ENCODE results near the gene THAP12. TPM values are rescaled to one million over a fixed set of nuclear protein-coding genes. Genes with fewer than 3 reads are reported as not detected.
A peak's percentile ranks its signal among the peaks of the same experiment; 100 is the strongest.

Gene THAP12
- total RNA-seq, 1 experiment from 2014 or later, result 50.5 TPM

DNA sequence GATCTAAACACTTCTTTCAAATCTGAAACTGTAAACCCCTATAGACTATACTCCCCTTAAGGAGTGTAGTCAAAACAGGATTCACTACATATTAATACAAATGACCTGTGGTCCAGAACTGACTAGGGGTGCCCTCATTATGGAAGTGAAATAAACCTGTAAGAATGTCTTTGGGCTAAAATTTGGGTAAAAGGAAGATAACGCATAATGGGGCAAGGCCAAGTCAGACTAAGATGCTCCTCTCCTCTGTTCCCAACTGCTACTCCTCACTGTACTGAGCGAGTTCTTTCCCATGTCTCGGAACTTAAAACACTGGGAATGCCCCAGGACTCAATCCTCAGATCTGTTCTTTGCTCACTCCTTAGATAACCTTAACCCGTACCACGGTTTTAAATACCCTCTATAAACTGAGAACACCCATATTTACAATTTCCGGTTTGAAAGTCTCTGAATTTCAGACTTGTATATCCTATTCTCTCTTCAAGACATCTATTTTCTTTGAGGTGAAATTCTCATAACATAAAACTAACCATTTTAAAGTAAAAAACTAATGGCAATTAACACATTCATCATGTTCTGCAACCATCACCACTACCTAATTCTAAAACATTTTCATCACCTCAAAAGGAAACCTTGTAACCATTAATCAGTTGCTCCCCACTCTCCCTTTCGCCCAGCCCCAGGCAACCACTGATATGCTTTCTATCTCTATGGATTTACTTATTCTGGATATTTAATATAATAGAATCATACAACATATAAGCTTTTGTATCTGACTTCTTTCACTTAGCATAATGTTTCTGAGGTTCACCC lies 4.0 kb downstream of the THAP12 start:
- H3K9ac ChIP-seq (ENCODE audit: low read length), result no peak overlapping the region
- H3K36me3 ChIP-seq (ENCODE audit: low read depth, low read length), result no peaks in the 10 kb centered on the region
- no peaks in the 10 kb centered on the region for H3K9me2 ChIP-seq (replicated peaks; ENCODE audit: low read length)
- ChIA-PET POLR2A (ENCODE audit: unreplicated experiment) (no interaction called here), CTCF (no interaction called here)
- DNase-seq, result no peak
- no peak overlapping the region for H3K27ac ChIP-seq (ENCODE audit: low read length)
- no peak overlapping the region for H2AFZ ChIP-seq (ENCODE audit: low read length)
- BruUV-seq (replicated peaks), result no TSS peak
- TF ChIP-seq, protein P1, sequence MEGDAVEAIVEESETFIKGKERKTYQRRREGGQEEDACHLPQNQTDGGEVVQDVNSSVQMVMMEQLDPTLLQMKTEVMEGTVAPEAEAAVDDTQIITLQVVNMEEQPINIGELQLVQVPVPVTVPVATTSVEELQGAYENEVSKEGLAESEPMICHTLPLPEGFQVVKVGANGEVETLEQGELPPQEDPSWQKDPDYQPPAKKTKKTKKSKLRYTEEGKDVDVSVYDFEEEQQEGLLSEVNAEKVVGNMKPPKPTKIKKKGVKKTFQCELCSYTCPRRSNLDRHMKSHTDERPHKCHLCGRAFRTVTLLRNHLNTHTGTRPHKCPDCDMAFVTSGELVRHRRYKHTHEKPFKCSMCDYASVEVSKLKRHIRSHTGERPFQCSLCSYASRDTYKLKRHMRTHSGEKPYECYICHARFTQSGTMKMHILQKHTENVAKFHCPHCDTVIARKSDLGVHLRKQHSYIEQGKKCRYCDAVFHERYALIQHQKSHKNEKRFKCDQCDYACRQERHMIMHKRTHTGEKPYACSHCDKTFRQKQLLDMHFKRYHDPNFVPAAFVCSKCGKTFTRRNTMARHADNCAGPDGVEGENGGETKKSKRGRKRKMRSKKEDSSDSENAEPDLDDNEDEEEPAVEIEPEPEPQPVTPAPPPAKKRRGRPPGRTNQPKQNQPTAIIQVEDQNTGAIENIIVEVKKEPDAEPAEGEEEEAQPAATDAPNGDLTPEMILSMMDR (conservative IDR thresholded peaks at IDR 0.05; ENCODE audit: low read depth, low read length), result no peak
- TF ChIP-seq EZH2phosphoT487 (IDR thresholded peaks at IDR 0.05; ENCODE audit: borderline replicate concordance, low read length) (no peak), EZH2 (IDR thresholded peaks at IDR 0.05; ENCODE audit: low read length, unreplicated experiment) (no peak)
- no peaks in the 10 kb centered on the region for H3K9me3 ChIP-seq (ENCODE audit: low read length)
- no peak overlapping the region for H3K4me2 ChIP-seq (ENCODE audit: low read length)
- peaks cover 91% of the 10 kb centered on the region for H3K79me2 ChIP-seq (ENCODE audit: low read length)
- intact Hi-C loops (cut with micrococcal nuclease), result no loop called here
- no peak for ATAC-seq
- H3F3A ChIP-seq (ENCODE audit: low read length, unreplicated experiment), result no peaks in the 10 kb centered on the region
- peaks cover 47% of the 10 kb centered on the region for H4K20me1 ChIP-seq (ENCODE audit: low read length)
- no peaks in the 10 kb centered on the region for H3K27me3 ChIP-seq (ENCODE audit: low read length)
- H3K4me3 ChIP-seq (ENCODE audit: low read length), result no peak overlapping the region
- H3K4me1 ChIP-seq (ENCODE audit: insufficient read depth, low read length), result peaks cover 17% of the 10 kb centered on the region

DNA sequence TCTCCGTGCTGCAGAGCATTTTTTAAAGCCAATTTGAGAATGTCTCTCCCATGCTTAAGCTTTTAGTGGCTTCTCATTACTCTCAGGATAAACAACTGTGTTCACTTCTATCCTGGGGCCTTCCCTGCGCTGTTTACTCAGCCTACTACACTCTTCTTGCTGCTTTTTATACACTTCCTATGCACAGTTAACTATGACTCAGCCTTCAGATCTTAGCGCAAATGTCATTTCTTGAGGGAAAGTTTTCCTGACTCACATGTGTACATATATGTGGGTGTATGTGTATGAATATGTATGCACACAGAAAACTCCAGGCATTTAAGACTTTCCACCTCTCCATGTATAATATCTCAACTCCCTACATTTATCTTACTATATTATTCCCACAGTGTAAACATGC lies 9.8 kb downstream of the THAP12 start:
- no TSS peak for BruUV-seq (replicated peaks)
- TF ChIP-seq, protein P1 (conservative IDR thresholded peaks at IDR 0.05; ENCODE audit: low read depth, low read length), result no peak
- TF ChIP-seq EZH2 (IDR thresholded peaks at IDR 0.05; ENCODE audit: low read length, unreplicated experiment) (no peak), EZH2phosphoT487 (IDR thresholded peaks at IDR 0.05; ENCODE audit: borderline replicate concordance, low read length) (no peak)
- ChIA-PET CTCF (no interaction called here), POLR2A (ENCODE audit: unreplicated experiment) (no interaction called here)
- DNase-seq, result peak; percentile 96
- Histone ChIP-seq H3K4me1 (ENCODE audit: insufficient read depth, low read length) (peaks cover 16% of the 10 kb centered on the region), H3K9me2 (replicated peaks; ENCODE audit: low read length) (no peaks in the 10 kb centered on the region), H3K36me3 (ENCODE audit: low read depth, low read length) (no peaks in the 10 kb centered on the region), H3K79me2 (ENCODE audit: low read length) (peaks cover 94% of the 10 kb centered on the region), H3K9ac (ENCODE audit: low read length) (no peak overlapping the region), H3K9me3 (ENCODE audit: low read length) (no peaks in the 10 kb centered on the region), H4K20me1 (ENCODE audit: low read length) (peaks cover 39% of the 10 kb centered on the region), H3K27me3 (ENCODE audit: low read length) (no peaks in the 10 kb centered on the region), H3K4me3 (ENCODE audit: low read length) (no peak overlapping the region), H3F3A (ENCODE audit: low read length, unreplicated experiment) (no peaks in the 10 kb centered on the region), H3K27ac (ENCODE audit: low read length) (peak overlapping the region; percentile 48), H2AFZ (ENCODE audit: low read length) (no peak overlapping the region), H3K4me2 (ENCODE audit: low read length) (peak overlapping the region; percentile 64)
- peak; percentile 99 for ATAC-seq
- intact Hi-C loops (cut with micrococcal nuclease), result loop anchor here (5.0 kb wide), 1 partner anchor 141 kb away; no protein-coding TSS in a partner anchor

DNA sequence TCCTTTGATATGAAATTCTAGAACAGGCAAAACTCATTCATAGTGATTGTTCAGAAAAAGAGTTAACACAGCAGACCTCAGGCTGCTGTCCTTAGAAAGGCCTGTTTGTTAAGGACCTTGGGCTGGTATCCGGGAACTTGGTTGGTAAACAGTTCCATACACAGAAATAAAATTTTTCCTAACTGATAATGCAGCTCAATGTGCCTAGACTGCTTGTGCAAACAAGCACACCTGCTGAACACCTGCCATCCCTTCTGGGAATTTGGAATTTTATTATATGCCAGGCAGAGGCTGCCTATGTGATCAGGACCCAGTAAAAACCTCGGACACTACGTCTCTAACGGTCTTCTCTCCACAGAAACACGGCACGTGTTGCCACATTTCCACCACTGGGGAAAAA lies 11.5 kb downstream of the THAP12 start:
- Histone ChIP-seq H3K79me2 (ENCODE audit: low read length) (peaks cover 94% of the 10 kb centered on the region), H3F3A (ENCODE audit: low read length, unreplicated experiment) (no peaks in the 10 kb centered on the region), H3K36me3 (ENCODE audit: low read depth, low read length) (peaks cover 2% of the 10 kb centered on the region; the same call in 1 of the 2 replicates), H3K4me2 (ENCODE audit: low read length) (no peak overlapping the region), H4K20me1 (ENCODE audit: low read length) (peaks cover 25% of the 10 kb centered on the region), H3K9me3 (ENCODE audit: low read length) (no peaks in the 10 kb centered on the region), H3K9me2 (replicated peaks; ENCODE audit: low read length) (no peaks in the 10 kb centered on the region), H3K4me1 (ENCODE audit: insufficient read depth, low read length) (peaks cover 12% of the 10 kb centered on the region), H2AFZ (ENCODE audit: low read length) (no peak overlapping the region), H3K9ac (ENCODE audit: low read length) (no peak overlapping the region), H3K27me3 (ENCODE audit: low read length) (no peaks in the 10 kb centered on the region), H3K27ac (ENCODE audit: low read length) (no peak overlapping the region), H3K4me3 (ENCODE audit: low read length) (no peak overlapping the region)
- ChIA-PET POLR2A (ENCODE audit: unreplicated experiment) (no interaction called here), CTCF (no interaction called here)
- TF ChIP-seq EZH2 (IDR thresholded peaks at IDR 0.05; ENCODE audit: low read length, unreplicated experiment), result no peak
- TF ChIP-seq, protein P1 (conservative IDR thresholded peaks at IDR 0.05; ENCODE audit: low read depth, low read length), result no peak
- TF ChIP-seq EZH2phosphoT487 (IDR thresholded peaks at IDR 0.05; ENCODE audit: borderline replicate concordance, low read length), result no peak
- BruUV-seq (replicated peaks), result no TSS peak
- intact Hi-C loops (cut with micrococcal nuclease), result no loop called here
- ATAC-seq (no peak), DNase-seq (no peak)
